Thoracic aorta (tissue), 2 donors: ENCODE data around the gene DIS3L2. TPM values are rescaled to one million over a fixed set of nuclear protein-coding genes. Genes with fewer than 3 reads are reported as not detected.
"Not testable (repeated sequence)": the region's sequence is repeated elsewhere in the genome, so short reads cannot be mapped to it uniquely, and the experiment has no call there.

Experiments
- ATAC-seq: fragments of 150-250 bp; one replicate; pipeline ENCODE4 v1.8.0; 2017; ENCODE audit warnings: low read depth; ENCODE audit not compliant: insufficient number of reproducible peaks, low FRiP score
- DNase-seq: peaks from one replicate; pipeline ENCODE4 v3.0.0-alpha.2; 2020; ENCODE audit warnings: low spot score
- H3K27ac ChIP-seq, 2 donors: fragments of 200-600 bp; sonication (generic); 1 replicate in 1 of 2; 2 replicates in 1 of 2; pipeline ENCODE4 v1.5.1; 2016; ENCODE audit warnings: mild to moderate bottlenecking in 2 of 2, moderate library complexity in 2 of 2
- H3K27me3 ChIP-seq: fragments of 200-600 bp; sonication (generic); replicated peaks from 2 replicates; pipeline ENCODE4 v1.6.0; 2016; ENCODE audit warnings: mild to moderate bottlenecking; ENCODE audit not compliant: insufficient read depth
- H3K36me3 ChIP-seq: fragments of 200-600 bp; sonication (generic); one replicate; pipeline ENCODE4 v1.5.1; 2016
- H3K4me1 ChIP-seq, 2 donors: fragments of 200-600 bp; sonication (generic); 1 replicate in 1 of 2; 2 replicates in 1 of 2; pipeline versions ENCODE4 v1.5.1 to v1.6.0; 2016; ENCODE audit warnings: low read depth in 2 of 2, mild to moderate bottlenecking in 1 of 2; ENCODE audit not compliant: control insufficient read depth in 1 of 2
- H3K4me3 ChIP-seq: fragments of 200-600 bp; sonication (generic); 2 replicates; pipeline ENCODE4 v1.5.1; 2016; ENCODE audit warnings: mild to moderate bottlenecking
- H3K9me3 ChIP-seq: fragments of 200-600 bp; sonication (generic); 2 replicates; pipeline ENCODE4 v1.5.1; 2016
- total RNA-seq, 2 donors: library from RNA; depleted of rRNA; stranded (reverse); fragments of >200 nt; gene quantifications; one replicate each; pipeline versions ENCODE4 v1.1.0 to v1.2.3, GENCODE V29; 2016
- TF ChIP-seq, protein P1 (sequence below): fragments of 200-600 bp; sonication (generic); IDR thresholded peaks from one replicate; pipeline ENCODE4 v1.5.1; 2019; ENCODE audit warnings: antibody characterized with exemption

DIS3L2 gene
- total RNA-seq, 2 donors from 2014 or later = 26.4 to 32.5 TPM

DNA sequence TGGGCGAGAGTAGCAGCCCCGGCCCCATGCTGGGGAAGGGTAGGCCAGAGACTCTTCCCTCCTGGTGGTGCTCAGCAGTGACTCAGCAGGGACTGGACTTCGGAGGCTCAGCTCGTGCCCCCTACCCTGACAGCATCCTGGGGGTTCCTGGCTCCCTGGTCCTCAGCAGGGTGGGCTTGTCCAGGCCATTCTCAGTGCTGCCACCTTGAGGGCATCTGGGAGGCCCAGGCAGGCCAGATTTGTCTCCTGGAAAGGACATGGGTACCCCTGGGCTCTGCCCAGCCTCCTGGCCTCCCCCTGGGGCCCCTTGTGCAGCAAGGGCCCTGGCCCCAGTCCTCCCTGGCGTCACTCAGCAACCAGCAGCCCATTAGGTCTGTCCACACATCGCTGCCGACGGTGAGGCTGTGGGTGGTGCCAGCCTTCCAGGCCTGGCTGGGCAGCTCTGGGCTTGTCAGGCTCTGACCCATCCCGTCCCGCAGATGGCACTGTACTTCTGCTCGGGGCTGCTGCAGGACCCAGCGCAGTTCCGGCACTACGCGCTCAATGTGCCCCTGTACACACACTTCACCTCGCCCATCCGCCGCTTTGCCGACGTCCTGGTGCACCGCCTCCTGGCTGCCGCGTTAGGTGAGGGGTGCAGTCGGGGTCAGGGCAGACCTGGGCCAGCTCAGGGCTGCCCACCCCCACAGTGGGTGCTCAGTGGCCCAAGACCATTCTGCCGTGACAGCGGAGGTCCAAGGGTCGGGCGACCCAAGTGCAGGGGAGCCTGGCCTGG is 372.0 kb downstream of the DIS3L2 start:
- TF ChIP-seq, protein P1, sequence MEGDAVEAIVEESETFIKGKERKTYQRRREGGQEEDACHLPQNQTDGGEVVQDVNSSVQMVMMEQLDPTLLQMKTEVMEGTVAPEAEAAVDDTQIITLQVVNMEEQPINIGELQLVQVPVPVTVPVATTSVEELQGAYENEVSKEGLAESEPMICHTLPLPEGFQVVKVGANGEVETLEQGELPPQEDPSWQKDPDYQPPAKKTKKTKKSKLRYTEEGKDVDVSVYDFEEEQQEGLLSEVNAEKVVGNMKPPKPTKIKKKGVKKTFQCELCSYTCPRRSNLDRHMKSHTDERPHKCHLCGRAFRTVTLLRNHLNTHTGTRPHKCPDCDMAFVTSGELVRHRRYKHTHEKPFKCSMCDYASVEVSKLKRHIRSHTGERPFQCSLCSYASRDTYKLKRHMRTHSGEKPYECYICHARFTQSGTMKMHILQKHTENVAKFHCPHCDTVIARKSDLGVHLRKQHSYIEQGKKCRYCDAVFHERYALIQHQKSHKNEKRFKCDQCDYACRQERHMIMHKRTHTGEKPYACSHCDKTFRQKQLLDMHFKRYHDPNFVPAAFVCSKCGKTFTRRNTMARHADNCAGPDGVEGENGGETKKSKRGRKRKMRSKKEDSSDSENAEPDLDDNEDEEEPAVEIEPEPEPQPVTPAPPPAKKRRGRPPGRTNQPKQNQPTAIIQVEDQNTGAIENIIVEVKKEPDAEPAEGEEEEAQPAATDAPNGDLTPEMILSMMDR = no peak
- ATAC-seq (no peak), DNase-seq (no peak)
- Histone ChIP-seq H3K4me1 (no peaks in the 10 kb centered on the region), H3K9me3 (no peaks in the 10 kb centered on the region), H3K4me3 (no peak overlapping the region), H3K27ac (no peak overlapping the region), H3K36me3 (peaks cover 8% of the 10 kb centered on the region), H3K27me3 (no peaks in the 10 kb centered on the region)

DNA sequence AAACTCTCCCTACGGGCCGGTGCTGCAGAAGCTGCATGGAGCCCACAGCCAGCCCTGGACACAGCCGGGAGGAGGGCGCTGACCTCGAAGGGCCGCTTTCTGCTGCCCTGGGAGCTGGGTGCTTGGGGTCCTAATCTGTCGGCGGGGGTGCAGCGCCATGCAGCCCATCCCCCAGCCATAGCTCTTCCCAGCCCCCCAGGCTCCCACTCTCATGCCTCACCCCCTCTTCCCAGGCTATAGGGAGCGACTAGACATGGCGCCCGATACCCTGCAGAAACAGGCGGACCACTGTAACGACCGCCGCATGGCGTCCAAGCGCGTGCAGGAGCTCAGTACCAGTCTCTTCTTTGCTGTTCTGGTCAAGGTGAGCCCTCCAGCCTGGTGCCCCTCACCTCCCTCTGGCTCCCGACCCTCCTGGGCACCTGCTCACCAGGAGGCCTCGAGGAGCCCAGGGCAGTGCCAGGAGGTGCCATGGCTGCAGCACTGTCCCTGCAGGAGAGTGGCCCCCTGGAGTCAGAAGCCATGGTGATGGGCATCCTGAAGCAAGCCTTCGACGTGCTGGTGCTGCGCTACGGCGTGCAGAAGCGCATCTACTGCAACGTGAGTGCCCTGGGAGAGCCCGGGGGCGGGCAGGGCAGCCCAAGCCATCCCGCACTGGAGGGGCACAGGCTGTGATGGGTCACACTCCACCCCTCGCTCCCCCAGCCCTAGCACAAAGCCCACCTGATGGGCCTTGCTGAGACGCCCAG is 372.8 kb downstream of the DIS3L2 start:
- not testable (repeated sequence) for H3K27ac ChIP-seq, H3K4me1 ChIP-seq, DNase-seq, ATAC-seq, H3K27me3 ChIP-seq, H3K9me3 ChIP-seq, H3K36me3 ChIP-seq, H3K4me3 ChIP-seq

DNA sequence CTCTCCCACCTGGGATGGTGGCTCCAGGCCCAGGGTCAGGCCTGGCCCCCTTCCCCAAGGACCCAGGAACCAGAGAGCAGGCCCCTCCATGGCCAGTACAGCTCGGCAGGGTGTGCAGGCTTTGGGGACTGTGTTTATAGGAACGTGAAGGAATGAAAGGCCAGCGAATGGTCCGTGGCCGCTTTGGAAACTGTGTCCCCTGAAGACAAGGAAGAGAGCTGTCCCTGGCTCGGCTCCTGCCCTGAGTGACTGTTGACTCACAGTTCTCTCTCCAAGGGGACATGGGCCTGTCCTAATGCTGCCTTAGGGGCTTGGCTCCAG is 373.3 kb downstream of the DIS3L2 start:
- H3K27me3 ChIP-seq, H3K36me3 ChIP-seq, DNase-seq, H3K9me3 ChIP-seq, H3K27ac ChIP-seq, ATAC-seq, H3K4me1 ChIP-seq, H3K4me3 ChIP-seq: not testable (repeated sequence)

DNA sequence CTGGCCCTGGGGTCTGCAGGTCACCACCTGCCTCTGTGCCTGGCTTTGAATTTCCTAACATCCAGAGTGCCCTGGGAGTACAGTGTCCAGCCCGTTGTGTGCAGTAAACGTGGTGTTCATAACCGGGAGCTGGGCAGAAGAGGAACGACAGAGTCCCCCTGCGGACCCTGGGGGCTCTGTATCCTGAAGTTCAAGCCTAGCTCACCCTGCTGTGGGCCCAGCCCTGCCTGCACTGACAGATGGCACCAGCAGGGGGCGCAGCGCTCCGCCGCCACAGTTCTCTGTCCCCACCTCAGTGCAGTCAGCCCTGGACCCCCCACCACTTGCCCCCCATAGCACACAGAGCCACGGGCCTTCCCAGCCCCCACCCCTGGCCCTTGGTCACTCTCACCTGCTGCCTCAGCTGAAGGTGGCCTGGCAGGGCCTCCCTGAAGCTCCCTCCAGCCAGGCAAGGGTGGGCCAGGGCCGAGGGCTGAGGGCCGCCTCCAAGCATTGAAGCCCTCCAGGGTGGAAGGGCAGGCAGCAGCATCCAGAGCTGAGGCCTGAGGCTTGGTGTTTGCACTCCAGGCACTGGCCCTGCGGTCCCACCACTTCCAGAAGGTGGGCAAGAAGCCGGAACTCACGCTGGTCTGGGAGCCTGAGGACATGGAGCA is 373.8 kb downstream of the DIS3L2 start:
- H3K27ac ChIP-seq, H3K9me3 ChIP-seq, H3K4me3 ChIP-seq, DNase-seq, ATAC-seq, H3K27me3 ChIP-seq, H3K36me3 ChIP-seq, H3K4me1 ChIP-seq: not testable (repeated sequence)

DNA sequence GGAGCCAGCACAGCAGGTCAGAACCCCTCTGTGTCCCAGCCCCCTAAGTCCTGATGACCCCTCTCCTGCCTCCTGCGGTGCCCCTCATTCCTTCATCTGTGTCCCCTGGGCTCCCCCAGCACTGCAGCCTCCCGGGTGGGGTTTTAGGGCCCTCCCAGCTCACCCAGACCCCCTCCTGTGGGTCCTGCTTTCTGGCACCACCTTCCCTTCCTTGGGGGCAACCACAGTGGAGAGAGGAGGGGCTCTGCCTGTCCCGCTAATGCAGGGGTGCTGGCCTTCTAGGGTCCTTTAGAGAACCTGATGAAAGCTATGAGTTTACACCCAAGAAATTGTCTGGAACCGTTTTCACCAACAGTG is 374.3 kb downstream of the DIS3L2 start:
- TF ChIP-seq, protein P1 = no peak
- no peaks in the 10 kb centered on the region for H3K9me3 ChIP-seq
- no peak overlapping the region for H3K27ac ChIP-seq
- H3K4me1 ChIP-seq = no peaks in the 10 kb centered on the region
- H3K4me3 ChIP-seq = no peak overlapping the region
- H3K27me3 ChIP-seq = no peaks in the 10 kb centered on the region
- ATAC-seq = no peak
- no peak for DNase-seq
- peaks cover 8% of the 10 kb centered on the region for H3K36me3 ChIP-seq

DNA sequence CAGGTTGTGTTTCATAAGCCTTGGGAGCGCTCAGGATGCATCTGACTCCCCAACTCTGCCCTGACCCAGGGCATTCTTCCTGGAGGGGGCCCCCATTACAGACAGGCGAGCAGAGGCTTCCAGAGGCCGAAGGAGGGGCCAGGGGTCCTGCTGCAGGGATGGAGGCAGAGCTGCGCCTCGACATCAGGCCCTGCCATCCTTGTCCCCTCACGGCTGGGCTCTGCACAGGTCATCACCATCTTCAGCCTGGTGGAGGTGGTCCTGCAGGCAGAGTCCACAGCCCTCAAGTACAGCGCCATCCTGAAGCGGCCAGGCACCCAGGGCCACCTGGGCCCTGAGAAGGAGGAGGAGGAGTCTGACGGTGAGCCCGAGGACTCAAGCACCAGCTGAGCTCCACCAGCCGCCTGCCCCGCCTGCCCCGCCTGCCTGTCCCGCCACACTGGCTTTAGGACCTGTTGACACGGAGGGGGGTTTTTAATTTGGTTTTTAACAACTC is 374.8 kb downstream of the DIS3L2 start:
- Histone ChIP-seq H3K36me3 (peaks cover 8% of the 10 kb centered on the region), H3K4me3 (no peak overlapping the region), H3K27me3 (no peaks in the 10 kb centered on the region), H3K27ac (no peak overlapping the region), H3K9me3 (no peaks in the 10 kb centered on the region), H3K4me1 (no peaks in the 10 kb centered on the region)
- DNase-seq (no peak), ATAC-seq (no peak)
- TF ChIP-seq, protein P1 = no peak
